Astrocyte of the spinal cord (primary cell): ENCODE data around the gene RASD2.

Experiments used
- DNase-seq: peaks from one replicate; pipeline ENCODE4 v3.0.0; 2011; ENCODE audit warnings: low read depth, low spot score
- H3K4me3 ChIP-seq: 2 replicates; pipeline ENCODE4 v1.5.1; 2011; ENCODE audit warnings: low read depth, mild to moderate bottlenecking, low read length, moderate library complexity
- CTCF ChIP-seq: IDR thresholded peaks from 2 replicates; pipeline ENCODE4 v1.5.1; 2012; ENCODE audit warnings: low read depth, mild to moderate bottlenecking, low read length, inconsistent platforms
- in situ Hi-C: cut with HindIII; loops from 2 replicates; pipeline ENCODE4 v1.10.0; 2017; ENCODE audit warnings: low sequenced_read_pairs

The RASD2 gene

DNA sequence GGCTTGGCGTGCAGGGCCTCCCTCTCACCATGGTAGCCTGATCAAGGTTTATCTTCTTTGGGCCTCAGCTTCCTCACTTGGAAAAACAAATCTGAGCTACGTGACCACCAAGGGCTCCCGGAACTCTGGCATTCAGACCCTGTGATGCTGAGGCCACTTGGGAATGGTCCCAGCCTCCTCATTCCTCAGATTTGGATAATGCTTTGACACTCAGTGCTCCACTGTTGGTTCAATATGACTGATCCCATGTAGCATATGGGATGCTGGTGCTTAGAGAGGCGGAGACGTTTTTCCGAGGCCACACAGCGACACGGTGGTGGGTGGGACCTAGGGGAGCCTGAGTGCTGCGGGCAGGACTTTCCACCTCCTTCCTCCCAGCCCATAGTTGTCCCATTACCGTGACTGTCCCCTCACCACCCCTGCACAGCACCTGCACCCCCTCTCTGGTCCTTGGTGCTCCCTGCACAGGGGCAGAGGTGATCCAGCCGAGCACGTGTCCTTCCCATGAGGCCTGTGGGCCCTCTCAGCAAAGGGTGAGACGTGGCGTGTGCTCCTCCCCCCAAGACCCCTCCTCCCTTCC lies 53.4 kb downstream of the RASD2 start:
- H3K4me3 ChIP-seq: no peak overlapping the region
- DNase-seq: no peak
- in situ Hi-C loops: no loop called here
- TF ChIP-seq CTCF: no peak

GRCh38 chr22:35594686-35595085 lies 54.1 kb downstream of the RASD2 start:
- H3K4me3 ChIP-seq: no peak overlapping the region
- no peak for DNase-seq
- in situ Hi-C loops: no loop called here
- no peak for TF ChIP-seq CTCF

DNA sequence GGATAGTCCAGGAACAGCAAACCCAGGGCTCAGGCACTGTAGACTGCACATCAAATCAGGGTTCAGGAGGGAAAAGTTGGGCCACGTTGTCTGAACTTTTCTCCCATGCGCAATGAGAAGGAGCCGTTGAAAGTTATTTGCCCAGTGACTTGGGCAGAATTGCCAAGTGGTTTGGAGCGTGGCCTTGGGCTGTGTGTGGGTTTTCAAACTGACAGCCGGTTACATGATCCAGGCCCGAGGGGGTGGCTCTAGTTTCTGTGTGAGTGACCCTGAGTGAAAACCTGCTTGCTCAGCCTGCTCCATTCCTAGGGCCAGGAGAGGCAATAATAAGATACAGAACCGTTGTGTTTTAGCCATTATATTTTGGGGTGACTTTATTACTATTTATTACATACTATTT lies 56.2 kb downstream of the RASD2 start:
- H3K4me3 ChIP-seq: no peak overlapping the region
- in situ Hi-C loops: no loop called here
- DNase-seq: no peak
- no peak for TF ChIP-seq CTCF

GRCh38 chr22:35597692-35598395 lies 57.2 kb downstream of the RASD2 start:
- in situ Hi-C loops: no loop called here
- no peak overlapping the region for H3K4me3 ChIP-seq
- no peak for DNase-seq
- TF ChIP-seq CTCF: no peak

DNA sequence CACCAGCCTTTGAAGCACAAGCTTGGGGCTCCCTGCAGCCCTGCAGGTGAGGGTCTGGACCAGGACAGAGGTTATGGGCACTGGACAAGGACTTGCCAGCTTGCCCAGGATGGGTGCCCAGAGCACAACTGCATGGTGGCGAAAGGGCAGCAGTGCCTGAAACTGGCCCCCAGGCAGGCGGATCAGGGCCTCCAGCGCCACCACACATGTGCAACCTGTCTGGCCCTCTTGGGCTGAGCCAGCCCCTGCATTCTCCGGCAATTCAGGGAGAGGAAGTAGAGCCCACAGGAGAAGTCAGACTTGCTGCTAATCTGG lies 57.7 kb downstream of the RASD2 start:
- H3K4me3 ChIP-seq: no peak overlapping the region
- no peak for TF ChIP-seq CTCF
- in situ Hi-C loops: no loop called here
- DNase-seq: no peak

GRCh38 chr22:35599364-35599763 lies 58.7 kb downstream of the RASD2 start:
- in situ Hi-C loops: no loop called here
- no peak overlapping the region for H3K4me3 ChIP-seq
- TF ChIP-seq CTCF: no peak
- DNase-seq: no peak
